Mesendoderm (in vitro differentiated cells): ENCODE measurements around the gene IL15RA.

ENCODE experiments used
- DNase-seq: peaks from one replicate; pipeline ENCODE4 v3.0.0; 2013
- H2AK5ac ChIP-seq: 2 replicates; pipeline ENCODE4 v1.6.1; 2013; ENCODE audit warnings: low read length, inconsistent platforms
- H2BK120ac ChIP-seq: 2 replicates; pipeline ENCODE4 v1.6.1; 2013; ENCODE audit warnings: low read depth, mild to moderate bottlenecking, low read length, moderate library complexity, mixed read lengths
- H2BK15ac ChIP-seq: replicated peaks from 2 replicates; pipeline ENCODE4 v1.6.1; 2013; ENCODE audit warnings: low read depth, mild to moderate bottlenecking, moderate library complexity
- H2BK5ac ChIP-seq: 2 replicates; pipeline ENCODE4 v1.6.1; 2013; ENCODE audit warnings: low read length, inconsistent platforms
- H3K18ac ChIP-seq: 2 replicates; pipeline ENCODE4 v1.6.1; 2013; ENCODE audit warnings: mild to moderate bottlenecking, low read length, mixed read lengths
- H3K23ac ChIP-seq: one replicate; pipeline ENCODE4 v1.6.1; 2013; ENCODE audit warnings: low read length
- H3K27ac ChIP-seq: 2 replicates; pipeline ENCODE4 v1.5.1; 2013; ENCODE audit warnings: low read depth, mild to moderate bottlenecking, inconsistent platforms, low read length, moderate library complexity
- H3K27me3 ChIP-seq: 2 replicates; pipeline ENCODE4 v1.6.1; 2013; ENCODE audit warnings: low read length, control low read depth, mild to moderate bottlenecking, inconsistent platforms; ENCODE audit not compliant: insufficient read depth, poor library complexity
- H3K36me3 ChIP-seq: 2 replicates; pipeline ENCODE4 v1.6.1; 2013; ENCODE audit warnings: low read length, inconsistent platforms; ENCODE audit not compliant: control insufficient read depth, insufficient read depth
- H3K4ac ChIP-seq: one replicate; pipeline ENCODE4 v1.6.1; 2013; ENCODE audit warnings: low read depth, mild to moderate bottlenecking, low read length, moderate library complexity
- H3K4me1 ChIP-seq: 2 replicates; pipeline ENCODE4 v1.6.1; 2013; ENCODE audit warnings: low read depth, low read length, inconsistent platforms; ENCODE audit not compliant: control insufficient read depth
- H3K4me2 ChIP-seq: 2 replicates; pipeline ENCODE4 v1.6.1; 2013; ENCODE audit warnings: low read length
- H3K4me3 ChIP-seq: 2 replicates; pipeline ENCODE4 v1.5.1; 2013; ENCODE audit warnings: mild to moderate bottlenecking, low read length
- H3K56ac ChIP-seq: one replicate; pipeline ENCODE4 v1.6.1; 2013; ENCODE audit warnings: low read length
- H3K79me1 ChIP-seq: 2 replicates; pipeline ENCODE4 v1.6.1; 2013; ENCODE audit warnings: low read length, inconsistent platforms
- H3K79me2 ChIP-seq: 2 replicates; pipeline ENCODE4 v1.6.1; 2013; ENCODE audit warnings: mild to moderate bottlenecking, low read length; ENCODE audit not compliant: control insufficient read depth, insufficient read depth
- H3K9ac ChIP-seq: 2 replicates; pipeline ENCODE4 v1.6.1; 2013; ENCODE audit warnings: low read length, inconsistent platforms
- H4K5ac ChIP-seq: one replicate; pipeline ENCODE4 v1.6.1; 2013; ENCODE audit warnings: low read length
- H4K8ac ChIP-seq: one replicate; pipeline ENCODE4 v1.6.1; 2013; ENCODE audit warnings: low read depth, mild to moderate bottlenecking, control low read depth, low read length, moderate library complexity
- WGBS: extraction: QIAGEN DNeasy Blood & Tissue Kit; methylation state at CpG from one replicate; pipeline ENCODE4 v1.1.7; 2013; ENCODE audit warnings: low lambda C conversion rate, missing lambda C conversion rate; ENCODE audit not compliant: insufficient coverage; ENCODE audit errors: extremely low coverage; 5-methylcytosine and 5-hydroxymethylcytosine counted together

The IL15RA gene

DNA sequence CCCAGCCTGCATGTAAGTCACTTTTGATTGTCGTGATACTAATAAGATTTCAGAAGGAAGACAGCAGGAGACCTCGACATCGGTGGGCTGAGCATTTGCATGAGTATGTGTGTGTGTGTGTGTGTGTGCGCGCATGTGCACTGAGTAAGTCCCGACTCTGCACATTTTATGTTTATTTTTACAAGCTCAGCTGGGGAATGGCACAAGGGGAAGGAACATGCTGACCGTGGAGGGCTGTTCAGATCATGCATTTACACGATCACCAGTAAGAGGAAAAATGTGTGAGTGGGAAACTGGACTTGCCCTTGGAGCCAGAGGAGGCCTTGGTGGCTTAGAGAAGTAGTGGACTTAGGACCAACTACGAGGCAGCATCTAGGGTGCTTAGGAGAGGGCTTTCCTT is 43.5 kb upstream of the IL15RA start:
- WGBS, result no CpG with 5 or more reads among the region's 9 CpGs
- no peaks in the 10 kb centered on the region for H3K79me1 ChIP-seq

GRCh38 chr10:6019796-6020195 is 42.5 kb upstream of the IL15RA start:
- Histone ChIP-seq H4K8ac (no peak overlapping the region), H3K27ac (no peak overlapping the region), H3K4ac (no peak overlapping the region), H2AK5ac (no peak overlapping the region), H3K79me2 (no peaks in the 10 kb centered on the region), H3K27me3 (no peaks in the 10 kb centered on the region), H2BK15ac (no peak overlapping the region), H3K9ac (no peak overlapping the region), H4K5ac (no peak overlapping the region), H3K36me3 (no peaks in the 10 kb centered on the region), H3K4me2 (no peak overlapping the region), H3K4me1 (no peaks in the 10 kb centered on the region), H3K4me3 (no peak overlapping the region), H3K56ac (no peak overlapping the region), H2BK5ac (no peak overlapping the region), H2BK120ac (no peak overlapping the region), H3K79me1 (no peaks in the 10 kb centered on the region), H3K18ac (no peak overlapping the region), H3K23ac (no peak overlapping the region)
- no CpG with 5 or more reads among the region's 12 CpGs for WGBS
- DNase-seq, result no peak

More for the DNA sequence above, 43.5 kb upstream of the IL15RA start:
- Histone ChIP-seq H2BK15ac (no peak overlapping the region), H4K5ac (no peak overlapping the region), H3K18ac (no peak overlapping the region), H3K56ac (no peak overlapping the region), H2AK5ac (no peak overlapping the region), H4K8ac (no peak overlapping the region), H3K4me3 (no peak overlapping the region), H3K27me3 (no peaks in the 10 kb centered on the region), H3K4ac (no peak overlapping the region), H3K36me3 (no peaks in the 10 kb centered on the region), H2BK120ac (no peak overlapping the region), H3K23ac (no peak overlapping the region), H2BK5ac (no peak overlapping the region), H3K4me2 (no peak overlapping the region), H3K9ac (no peak overlapping the region), H3K4me1 (no peaks in the 10 kb centered on the region), H3K79me2 (no peaks in the 10 kb centered on the region), H3K27ac (no peak overlapping the region)
- DNase-seq, result no peak

DNA sequence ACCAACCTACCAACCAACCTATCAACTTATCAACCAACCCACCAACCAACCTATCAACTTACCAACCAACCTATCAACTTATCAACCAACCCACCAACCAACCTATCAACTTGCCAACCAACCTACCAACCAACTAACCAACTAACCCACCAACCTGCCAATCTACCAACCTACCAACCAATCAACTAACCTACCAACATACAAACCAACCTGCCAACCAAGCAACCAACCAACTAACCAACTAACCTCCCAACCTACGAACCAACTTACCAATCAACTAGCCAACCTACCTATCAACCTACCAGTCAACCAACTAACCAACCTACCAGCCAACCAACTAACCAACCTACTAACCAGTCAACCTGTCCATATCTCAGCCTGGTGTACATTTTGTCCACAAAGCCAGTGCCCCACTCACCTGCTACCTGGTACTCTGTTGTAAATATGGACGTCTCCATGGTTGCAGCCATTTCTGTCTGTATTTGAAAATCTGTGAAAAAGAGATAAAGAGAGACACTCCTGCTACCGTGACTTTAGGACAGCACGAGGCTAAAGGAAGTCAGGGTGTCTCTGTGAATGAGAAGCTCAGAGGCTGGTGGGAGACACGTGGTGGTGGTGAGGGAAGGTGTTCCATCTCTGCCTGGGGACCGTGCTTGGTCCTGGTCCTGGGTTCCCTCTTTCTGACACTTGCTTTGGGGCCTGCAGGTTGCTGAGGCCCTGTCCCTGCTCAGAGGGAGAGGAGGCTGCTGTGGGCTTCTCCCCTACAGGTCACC is 41.9 kb upstream of the IL15RA start:
- H3K4me2 ChIP-seq, result no peak overlapping the region
- 100% methylated on average over 1 of the region's 6 CpGs for WGBS
- no peak overlapping the region for H3K27ac ChIP-seq
- no peaks in the 10 kb centered on the region for H3K4me1 ChIP-seq
- no peaks in the 10 kb centered on the region for H3K36me3 ChIP-seq
- H3K79me2 ChIP-seq, result no peaks in the 10 kb centered on the region
- H3K79me1 ChIP-seq, result no peaks in the 10 kb centered on the region
- H2BK120ac ChIP-seq, result no peak overlapping the region
- H3K23ac ChIP-seq, result no peak overlapping the region
- H2AK5ac ChIP-seq, result no peak overlapping the region
- H2BK5ac ChIP-seq, result no peak overlapping the region
- H3K56ac ChIP-seq, result no peak overlapping the region
- no peak overlapping the region for H4K5ac ChIP-seq
- no peak overlapping the region for H3K9ac ChIP-seq
- no peak overlapping the region for H3K18ac ChIP-seq
- no peak overlapping the region for H3K4me3 ChIP-seq
- no peak overlapping the region for H2BK15ac ChIP-seq
- no peak overlapping the region for H4K8ac ChIP-seq
- no peak for DNase-seq
- no peak overlapping the region for H3K4ac ChIP-seq
- no peaks in the 10 kb centered on the region for H3K27me3 ChIP-seq

- Histone ChIP-seq H3K79me1 (no peaks in the 10 kb centered on the region), H4K5ac (no peak overlapping the region), H3K4me3 (no peak overlapping the region), H3K56ac (no peak overlapping the region), H3K23ac (no peak overlapping the region), H2BK15ac (no peak overlapping the region), H3K18ac (no peak overlapping the region), H3K4me2 (no peak overlapping the region), H3K4ac (no peak overlapping the region), H2AK5ac (no peak overlapping the region), H3K27me3 (no peaks in the 10 kb centered on the region), H4K8ac (no peak overlapping the region), H3K27ac (no peak overlapping the region), H2BK120ac (no peak overlapping the region), H3K36me3 (no peaks in the 10 kb centered on the region), H2BK5ac (no peak overlapping the region), H3K9ac (no peak overlapping the region), H3K79me2 (no peaks in the 10 kb centered on the region), H3K4me1 (no peaks in the 10 kb centered on the region)
- WGBS, result no CpG with 5 or more reads among the region's 5 CpGs
- no peak for DNase-seq
Observed at GRCh38 chr10:6018422-6018821, 41.1 kb upstream of the IL15RA start.

DNA sequence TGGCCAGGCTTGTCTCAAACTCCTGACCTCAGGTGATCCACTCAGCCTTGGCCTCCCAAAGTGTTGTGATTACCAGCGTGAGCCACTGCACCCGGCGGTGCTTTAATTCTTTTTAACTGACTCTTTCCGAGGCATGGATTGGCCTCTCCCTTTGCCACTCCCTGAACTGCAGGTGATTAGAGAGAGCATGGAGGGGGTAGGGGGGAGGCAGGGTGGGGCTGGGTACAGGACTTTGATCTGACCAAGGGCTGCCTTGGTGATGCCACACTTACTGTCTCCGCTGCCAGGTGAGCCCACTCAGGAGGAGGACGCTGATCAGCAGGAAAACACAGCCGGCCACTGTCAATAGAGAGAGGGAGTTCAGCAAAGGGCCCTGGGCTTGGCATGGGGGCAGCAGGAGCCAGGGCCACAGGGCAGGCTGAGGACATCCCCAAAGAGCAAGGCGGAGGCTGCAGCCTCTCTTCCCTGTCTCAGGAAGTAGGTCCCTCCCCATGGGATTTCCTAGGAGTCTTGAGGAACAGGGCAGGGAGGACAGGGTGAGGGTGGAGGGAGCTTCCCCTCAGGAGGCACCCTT is 40.5 kb upstream of the IL15RA start:
- Histone ChIP-seq H3K4me1 (no peaks in the 10 kb centered on the region), H4K8ac (no peak overlapping the region), H2BK5ac (no peak overlapping the region), H3K18ac (no peak overlapping the region), H3K4ac (no peak overlapping the region), H3K27ac (no peak overlapping the region), H3K4me2 (no peak overlapping the region), H3K27me3 (no peaks in the 10 kb centered on the region), H2BK15ac (no peak overlapping the region), H4K5ac (no peak overlapping the region), H3K36me3 (no peaks in the 10 kb centered on the region), H3K4me3 (no peak overlapping the region), H3K9ac (no peak overlapping the region), H3K79me2 (no peaks in the 10 kb centered on the region), H2AK5ac (no peak overlapping the region), H2BK120ac (no peak overlapping the region), H3K23ac (no peak overlapping the region), H3K56ac (no peak overlapping the region), H3K79me1 (no peaks in the 10 kb centered on the region)
- no CpG with 5 or more reads among the region's 8 CpGs for WGBS
- DNase-seq, result no peak
